ENCODE data around the gene ADGRL4.

DNA sequence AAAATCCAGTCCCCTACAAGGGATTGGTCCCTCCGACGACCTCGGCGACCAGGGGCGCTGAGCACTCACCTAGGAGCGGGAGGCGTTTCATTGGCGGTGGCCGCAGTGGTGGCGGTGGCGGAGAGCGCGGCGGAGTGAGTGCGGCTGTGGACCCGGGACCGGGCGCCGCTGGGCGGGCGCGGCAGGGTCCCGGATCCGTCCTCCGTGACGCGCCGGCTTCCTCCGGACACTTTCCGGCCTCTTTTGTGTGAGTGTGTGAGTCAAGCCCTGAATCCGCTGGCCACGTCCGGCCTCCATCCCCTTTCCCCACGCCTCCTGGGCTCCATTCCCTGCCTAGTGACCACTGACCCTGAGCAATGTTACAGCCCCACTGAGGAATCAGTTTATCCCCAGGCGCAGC lies at the start of gene ADGRL4:
- TF ChIP-seq, protein P1, sequence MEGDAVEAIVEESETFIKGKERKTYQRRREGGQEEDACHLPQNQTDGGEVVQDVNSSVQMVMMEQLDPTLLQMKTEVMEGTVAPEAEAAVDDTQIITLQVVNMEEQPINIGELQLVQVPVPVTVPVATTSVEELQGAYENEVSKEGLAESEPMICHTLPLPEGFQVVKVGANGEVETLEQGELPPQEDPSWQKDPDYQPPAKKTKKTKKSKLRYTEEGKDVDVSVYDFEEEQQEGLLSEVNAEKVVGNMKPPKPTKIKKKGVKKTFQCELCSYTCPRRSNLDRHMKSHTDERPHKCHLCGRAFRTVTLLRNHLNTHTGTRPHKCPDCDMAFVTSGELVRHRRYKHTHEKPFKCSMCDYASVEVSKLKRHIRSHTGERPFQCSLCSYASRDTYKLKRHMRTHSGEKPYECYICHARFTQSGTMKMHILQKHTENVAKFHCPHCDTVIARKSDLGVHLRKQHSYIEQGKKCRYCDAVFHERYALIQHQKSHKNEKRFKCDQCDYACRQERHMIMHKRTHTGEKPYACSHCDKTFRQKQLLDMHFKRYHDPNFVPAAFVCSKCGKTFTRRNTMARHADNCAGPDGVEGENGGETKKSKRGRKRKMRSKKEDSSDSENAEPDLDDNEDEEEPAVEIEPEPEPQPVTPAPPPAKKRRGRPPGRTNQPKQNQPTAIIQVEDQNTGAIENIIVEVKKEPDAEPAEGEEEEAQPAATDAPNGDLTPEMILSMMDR (optimal IDR thresholded peaks at IDR 0.05 in 1 of 3, IDR thresholded peaks at IDR 0.05 in 1 of 3, conservative IDR thresholded peaks at IDR 0.05 in 1 of 3; ENCODE audit: extremely low read depth in 1 of 3, insufficient read depth in 2 of 3, low read length in 3 of 3): no peak
- TF ChIP-seq EZH2 (IDR thresholded peaks at IDR 0.05; ENCODE audit: low read length): no peak
